ENCODE results near the gene NTNG1. TPM values are rescaled to one million over a fixed set of nuclear protein-coding genes. Genes with fewer than 3 reads are reported as not detected.

Gene NTNG1
- total and polyA plus RNA-seq, 3 donors from 2014 or later: 1.8 to 2.3 (median 2.2) TPM

- DNase-seq: no peak
- WGBS, 2 donors: 85 to 87% methylated on average over 2 of the region's 2 CpGs
- H3K4me3 ChIP-seq: no peak overlapping the region
- H3K4me1 ChIP-seq: no peaks in the 10 kb centered on the region
- H3K27ac ChIP-seq: no peak overlapping the region
- TF ChIP-seq POLR2A (IDR thresholded peaks at IDR 0.05) (no peak), CTCF (IDR thresholded peaks at IDR 0.05) (no peak)
- intact Hi-C loops (cut with DNase I; ENCODE audit: low total_unique reads): no loop called here
- no peaks in the 10 kb centered on the region for H3K36me3 ChIP-seq (ENCODE audit: low read depth, missing control alignments)
- no peaks in the 10 kb centered on the region for H3K27me3 ChIP-seq
- no peaks in the 10 kb centered on the region for H3K9me3 ChIP-seq
Measured at GRCh38 chr1:107473065-107473464, 332.2 kb downstream of the NTNG1 start.

GRCh38 chr1:107474877-107475612 is 334.2 kb downstream of the NTNG1 start:
- TF ChIP-seq CTCF (IDR thresholded peaks at IDR 0.05) (no peak), POLR2A (IDR thresholded peaks at IDR 0.05) (no peak)
- H3K9me3 ChIP-seq: no peaks in the 10 kb centered on the region
- no peak for DNase-seq

GRCh38 chr1:107477233-107477632 is 336.4 kb downstream of the NTNG1 start:
- H3K4me1 ChIP-seq: peaks cover 3% of the 10 kb centered on the region
- no peak overlapping the region for H3K27ac ChIP-seq
- H3K4me3 ChIP-seq: no peak overlapping the region
- peak; percentile 33 for DNase-seq
- no peaks in the 10 kb centered on the region for H3K9me3 ChIP-seq
- intact Hi-C loops (cut with DNase I; ENCODE audit: low total_unique reads): no loop called here
- no peak for TF ChIP-seq CTCF (IDR thresholded peaks at IDR 0.05)
- TF ChIP-seq POLR2A (IDR thresholded peaks at IDR 0.05): no peak
- H3K36me3 ChIP-seq (ENCODE audit: low read depth, missing control alignments): no peaks in the 10 kb centered on the region
- H3K27me3 ChIP-seq: no peaks in the 10 kb centered on the region
- 87 to 88% methylated on average over 2 of the region's 2 CpGs for WGBS, 2 donors

More at GRCh38 chr1:107474877-107475612, 334.2 kb downstream of the NTNG1 start:
- no peak overlapping the region for H3K27ac ChIP-seq
- H3K27me3 ChIP-seq: no peaks in the 10 kb centered on the region
- intact Hi-C loops (cut with DNase I; ENCODE audit: low total_unique reads): no loop called here
- WGBS, 2 donors: 63 to 69% methylated on average over 1 of the region's 1 CpG
- no peak overlapping the region for H3K4me3 ChIP-seq
- no peaks in the 10 kb centered on the region for H3K4me1 ChIP-seq
- H3K36me3 ChIP-seq (ENCODE audit: low read depth, missing control alignments): no peaks in the 10 kb centered on the region

GRCh38 chr1:107479865-107480350 is 339.1 kb downstream of the NTNG1 start:
- H3K4me1 ChIP-seq: peaks cover 3% of the 10 kb centered on the region
- H3K27ac ChIP-seq: no peak overlapping the region
- TF ChIP-seq POLR2A (IDR thresholded peaks at IDR 0.05) (no peak), CTCF (IDR thresholded peaks at IDR 0.05) (no peak)
- H3K36me3 ChIP-seq (ENCODE audit: low read depth, missing control alignments): no peaks in the 10 kb centered on the region
- DNase-seq: no peak
- WGBS, 2 donors: 48% methylated on average over 11 of the region's 11 CpGs
- no peak overlapping the region for H3K4me3 ChIP-seq
- no peaks in the 10 kb centered on the region for H3K27me3 ChIP-seq
- intact Hi-C loops (cut with DNase I; ENCODE audit: low total_unique reads): no loop called here
- H3K9me3 ChIP-seq: no peaks in the 10 kb centered on the region
